Left ventricle myocardium inferior (tissue), 1 donor: ENCODE measurements around the gene BTBD16. TPM values are rescaled to one million over a fixed set of nuclear protein-coding genes. Genes with fewer than 3 reads are reported as not detected.

Experiments used
- DNase-seq: peaks from one replicate; pipeline ENCODE4 v3.0.0-alpha.2; 2020
- H3K27ac ChIP-seq: fragments of 200-600 bp; replicated peaks from 2 replicates; pipeline ENCODE4 v1.8.0; 2021
- H3K27me3 ChIP-seq: fragments of 200-600 bp; 2 replicates; pipeline ENCODE4 v1.8.0; 2021; ENCODE audit warnings: low read depth
- H3K36me3 ChIP-seq: fragments of 200-600 bp; 2 replicates; pipeline ENCODE4 v1.8.0; 2021
- H3K4me1 ChIP-seq: fragments of 200-600 bp; 2 replicates; pipeline ENCODE4 v1.8.0; 2021
- H3K4me3 ChIP-seq: fragments of 200-600 bp; 2 replicates; pipeline ENCODE4 v1.8.0; 2021; ENCODE audit warnings: mild to moderate bottlenecking, moderate library complexity
- H3K9me3 ChIP-seq: fragments of 200-600 bp; replicated peaks from 2 replicates; pipeline ENCODE4 v1.8.0; 2021
- CTCF ChIP-seq: fragments of 200-600 bp; IDR thresholded peaks from 2 replicates; pipeline ENCODE4 v1.8.0; 2021; ENCODE audit warnings: antibody characterized with exemption, mild to moderate bottlenecking, borderline replicate concordance
- intact Hi-C: fragments of 100-400 bp; cut with micrococcal nuclease; formaldehyde crosslinking; loops from one replicate; pipeline ENCODE4 v1.11.0; 2022
- total RNA-seq: library from RNA; stranded (reverse); fragmentation: NEBNext Ultra II Directional; extraction: Animal tissue kit (Norgen Biotek cat#: 25700); gene quantifications from one replicate; pipeline ENCODE4 v1.2.1, GENCODE V29; 2021
- donor health status: DM: no; HTN: yes; CAD: no; lungs with severe emphysema.

Gene BTBD16
- total RNA-seq, 1 donor from 2014 or later: not detected

DNA sequence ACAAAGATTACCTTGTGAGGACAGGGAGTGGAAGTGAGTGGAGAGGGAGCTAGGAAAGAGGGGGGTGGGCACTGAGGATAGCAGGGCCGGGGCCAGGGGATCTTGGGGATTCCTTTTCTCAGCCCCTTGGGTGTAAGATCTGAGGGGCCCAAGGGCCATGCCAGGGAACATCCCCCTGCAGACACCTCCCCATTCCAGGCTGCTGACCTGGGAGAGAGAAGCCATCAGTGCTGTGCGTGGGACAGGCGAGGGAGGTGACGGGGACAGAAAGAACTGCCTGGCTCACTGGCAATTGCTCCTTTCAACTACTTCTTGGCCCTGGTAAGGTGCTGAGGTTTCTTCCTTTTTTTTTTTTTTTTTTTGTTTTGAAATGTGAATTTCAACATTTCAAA, 12.0 kb upstream of the BTBD16 start:
- no peak for DNase-seq
- H3K4me1 ChIP-seq: peaks cover 13% of the 10 kb centered on the region
- H3K36me3 ChIP-seq: peaks cover 55% of the 10 kb centered on the region
- H3K27me3 ChIP-seq: no peaks in the 10 kb centered on the region
- H3K27ac ChIP-seq: no peak overlapping the region
- intact Hi-C loops: no loop called here
- no peak for TF ChIP-seq CTCF
- peaks cover 22% of the 10 kb centered on the region for H3K9me3 ChIP-seq
- H3K4me3 ChIP-seq: no peak overlapping the region

DNA sequence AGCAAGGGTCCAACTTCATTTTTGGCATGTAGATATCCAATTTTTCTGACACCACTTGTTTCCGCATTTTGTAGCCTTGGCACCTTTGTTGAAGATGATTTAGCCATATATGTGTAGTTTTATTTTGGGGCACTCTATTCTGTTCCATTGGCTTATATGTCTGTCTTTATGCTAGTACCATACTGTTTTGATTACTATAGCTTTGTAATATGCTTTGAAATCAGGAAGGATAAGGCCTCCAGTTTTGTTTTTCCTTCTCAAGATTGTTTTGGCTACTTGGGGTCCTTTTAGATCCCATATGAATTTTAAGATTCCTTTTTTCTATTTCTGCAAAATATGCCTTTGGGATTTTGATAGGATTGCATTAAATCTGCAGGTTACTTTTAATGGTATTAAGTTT, 9.5 kb upstream of the BTBD16 start:
- intact Hi-C loops: no loop called here
- Histone ChIP-seq H3K27ac (no peak overlapping the region), H3K36me3 (peaks cover 33% of the 10 kb centered on the region)

DNA sequence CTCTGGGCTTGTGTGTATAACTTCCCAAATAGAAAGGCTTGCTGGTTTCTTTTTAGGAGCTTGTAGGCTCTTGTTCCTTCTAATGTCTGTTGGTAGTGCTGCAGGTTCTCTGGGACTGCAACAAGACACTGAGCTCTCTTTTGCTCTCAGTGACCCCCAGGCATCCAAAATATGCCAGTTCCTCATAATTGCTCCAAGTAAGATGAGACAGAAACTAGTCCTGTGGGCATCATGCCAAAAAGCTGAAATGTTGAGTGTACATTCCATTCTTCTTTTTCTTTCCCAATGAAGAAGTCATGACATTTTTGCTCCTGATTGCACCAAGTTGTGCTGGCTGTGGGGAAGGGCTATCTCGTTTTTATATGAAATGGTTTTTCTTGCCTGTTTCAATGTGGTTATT, 7.1 kb upstream of the BTBD16 start:
- Histone ChIP-seq H3K27me3 (no peaks in the 10 kb centered on the region), H3K4me3 (no peak overlapping the region), H3K27ac (peak overlapping the region; percentile 5), H3K4me1 (peaks cover 49% of the 10 kb centered on the region), H3K36me3 (peaks cover 40% of the 10 kb centered on the region), H3K9me3 (peaks cover 22% of the 10 kb centered on the region)
- intact Hi-C loops: no loop called here
- DNase-seq: no peak
- no peak for TF ChIP-seq CTCF

More for the DNA sequence above, 9.5 kb upstream of the BTBD16 start:
- no peaks in the 10 kb centered on the region for H3K27me3 ChIP-seq
- H3K9me3 ChIP-seq: peaks cover 22% of the 10 kb centered on the region
- H3K4me3 ChIP-seq: no peak overlapping the region
- TF ChIP-seq CTCF: no peak
- H3K4me1 ChIP-seq: peaks cover 35% of the 10 kb centered on the region
- no peak for DNase-seq

- intact Hi-C loops: no loop called here
- no peaks in the 10 kb centered on the region for H3K27me3 ChIP-seq
- H3K4me3 ChIP-seq: no peak overlapping the region
- H3K27ac ChIP-seq: peak overlapping the region; percentile 5
- H3K9me3 ChIP-seq: peaks cover 22% of the 10 kb centered on the region
- TF ChIP-seq CTCF: no peak
- peaks cover 44% of the 10 kb centered on the region for H3K36me3 ChIP-seq
- H3K4me1 ChIP-seq: peaks cover 49% of the 10 kb centered on the region
- DNase-seq: no peak
These were observed 6.7 kb upstream of the BTBD16 start for GRCh38 chr10:122264436-122264835.

DNA sequence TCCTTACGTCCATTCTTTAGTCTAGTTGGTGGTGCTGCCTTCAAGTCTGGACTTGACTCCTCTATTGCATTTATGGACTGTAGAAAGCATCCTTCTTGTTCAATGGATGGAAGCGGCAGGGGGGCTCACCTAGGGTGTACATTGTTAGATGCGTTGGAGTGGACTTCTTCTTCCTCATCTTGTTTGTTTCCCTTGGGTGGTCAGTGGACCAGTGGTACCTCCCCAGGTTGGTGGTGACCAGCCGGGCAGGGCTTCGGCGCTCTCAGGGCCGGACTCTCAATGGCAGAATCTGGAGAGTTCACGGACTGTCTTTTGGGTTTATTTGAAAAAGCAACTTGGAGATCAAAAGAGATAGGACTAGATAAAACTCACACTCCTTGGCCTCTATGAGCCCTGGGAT, 6.2 kb upstream of the BTBD16 start:
- intact Hi-C loops: no loop called here

More for the DNA sequence above, 6.2 kb upstream of the BTBD16 start:
- H3K36me3 ChIP-seq: peaks cover 46% of the 10 kb centered on the region
- H3K27ac ChIP-seq: peak overlapping the region; percentile 65
- peaks cover 22% of the 10 kb centered on the region for H3K9me3 ChIP-seq
- no peaks in the 10 kb centered on the region for H3K27me3 ChIP-seq
- DNase-seq: no peak
- TF ChIP-seq CTCF: no peak
- H3K4me1 ChIP-seq: peaks cover 49% of the 10 kb centered on the region
- H3K4me3 ChIP-seq: no peak overlapping the region
